Measurements from ENCODE around the gene DPYSL3.
A peak's percentile ranks its signal among the peaks of the same experiment; 100 is the strongest.

- no peak for TF ChIP-seq POLR2AphosphoS5 (IDR thresholded peaks at IDR 0.05)
- TF ChIP-seq, protein P1, sequence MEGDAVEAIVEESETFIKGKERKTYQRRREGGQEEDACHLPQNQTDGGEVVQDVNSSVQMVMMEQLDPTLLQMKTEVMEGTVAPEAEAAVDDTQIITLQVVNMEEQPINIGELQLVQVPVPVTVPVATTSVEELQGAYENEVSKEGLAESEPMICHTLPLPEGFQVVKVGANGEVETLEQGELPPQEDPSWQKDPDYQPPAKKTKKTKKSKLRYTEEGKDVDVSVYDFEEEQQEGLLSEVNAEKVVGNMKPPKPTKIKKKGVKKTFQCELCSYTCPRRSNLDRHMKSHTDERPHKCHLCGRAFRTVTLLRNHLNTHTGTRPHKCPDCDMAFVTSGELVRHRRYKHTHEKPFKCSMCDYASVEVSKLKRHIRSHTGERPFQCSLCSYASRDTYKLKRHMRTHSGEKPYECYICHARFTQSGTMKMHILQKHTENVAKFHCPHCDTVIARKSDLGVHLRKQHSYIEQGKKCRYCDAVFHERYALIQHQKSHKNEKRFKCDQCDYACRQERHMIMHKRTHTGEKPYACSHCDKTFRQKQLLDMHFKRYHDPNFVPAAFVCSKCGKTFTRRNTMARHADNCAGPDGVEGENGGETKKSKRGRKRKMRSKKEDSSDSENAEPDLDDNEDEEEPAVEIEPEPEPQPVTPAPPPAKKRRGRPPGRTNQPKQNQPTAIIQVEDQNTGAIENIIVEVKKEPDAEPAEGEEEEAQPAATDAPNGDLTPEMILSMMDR (IDR thresholded peaks at IDR 0.05): peak; percentile 65 to 86 (median 84)
Measured at GRCh38 chr5:147558826-147559225, 49.0 kb upstream of the DPYSL3 start.

Data from gastroesophageal sphincter (tissue), 3 donors.